H1 (cell line): ENCODE measurements around the gene HNRNPH2. TPM values are rescaled to one million over a fixed set of nuclear protein-coding genes. Genes with fewer than 3 reads are reported as not detected.

Experiments
- BRCA1 ChIP-seq: IDR thresholded peaks from 2 replicates; pipeline ENCODE4 v1.6.1; 2012; ENCODE audit warnings: low read depth, low read length, improper control_type of control experiment
- CHD7 ChIP-seq: fragments of 300-600 bp; sonication (generic); IDR thresholded peaks from 2 replicates; pipeline ENCODE4 v1.7.1; 2012; ENCODE audit warnings: low read length, moderate library complexity, mild to moderate bottlenecking, inconsistent platforms; ENCODE audit not compliant: insufficient replicate concordance
- CREB1 ChIP-seq: IDR thresholded peaks from 2 replicates; pipeline ENCODE4 v1.6.1; 2012; ENCODE audit warnings: inconsistent platforms
- CTCF ChIP-seq, 3 experiments: IDR thresholded peaks; 1 replicate in 2 of 3; 2 replicates in 1 of 3; pipeline versions ENCODE4 v1.5.1 to v1.6.1; 2011; ENCODE audit warnings: low read length in 3 of 3, mild to moderate bottlenecking in 3 of 3, inconsistent platforms in 2 of 3, low read depth in 1 of 3, moderate library complexity in 1 of 3; ENCODE audit not compliant: insufficient read depth in 1 of 3; ENCODE audit errors: control extremely low read depth in 1 of 3
- EGR1 ChIP-seq: IDR thresholded peaks from 2 replicates; pipeline ENCODE4 v1.6.1; 2011; ENCODE audit warnings: low read depth, low read length, borderline replicate concordance
- GTF2F1 ChIP-seq: IDR thresholded peaks from 2 replicates; pipeline ENCODE4 v1.6.1; 2012; ENCODE audit warnings: low read depth, low read length, improper control_type of control experiment, borderline replicate concordance
- SIRT6 ChIP-seq: IDR thresholded peaks from one replicate; pipeline ENCODE4 v1.7.1; 2012; ENCODE audit warnings: low read length, inconsistent platforms
- SP2 ChIP-seq: IDR thresholded peaks from 2 replicates; pipeline ENCODE4 v1.6.1; 2012; ENCODE audit warnings: mild to moderate bottlenecking, low read length, inconsistent platforms
- USF2 ChIP-seq: IDR thresholded peaks from 2 replicates; pipeline ENCODE4 v1.6.1; 2011; ENCODE audit warnings: low read length, improper control_type of control experiment
- polyA plus RNA-seq, 7 experiments: library from polyadenylated mRNA; depleted of rRNA in 3 of 7; stranded (reverse) in 5 of 7; unstranded in 2 of 7; fragments of >200 nt in 5 of 7; fragments of 200-250 nt in 2 of 7; gene quantifications; 1 replicate in 5 of 7; 2 replicates in 1 of 7; 4 replicates in 1 of 7; pipeline versions ENCODE4 v1.2.1 to v1.2.3, GENCODE V29; 2011 to 2013; ENCODE audit warnings: missing spikeins in 2 of 7, mixed read lengths in 2 of 7
- total RNA-seq: library from RNA; stranded (reverse); fragmentation: NEBNext Ultra II Directional; extraction: Animal tissue kit (Norgen Biotek cat#: 25700); gene quantifications from 2 replicates; pipeline ENCODE4 v1.2.1, GENCODE V29; 2021

Gene HNRNPH2
- total and polyA plus RNA-seq, 2 of the 8 experiments (the other 6 are each of a cell fraction or from before 2014, with no cell fraction given) = 27.7 to 66.7 TPM

- TF ChIP-seq CHD7 = no peak
- TF ChIP-seq BRCA1 = no peak
- no peak for TF ChIP-seq SIRT6
- TF ChIP-seq SP2 = no peak
- TF ChIP-seq GTF2F1 = no peak
- TF ChIP-seq EGR1 = no peak
- no peak for TF ChIP-seq CREB1
- no peak for TF ChIP-seq USF2
- no peak for TF ChIP-seq CTCF (IDR thresholded peaks at IDR 0.05; ENCODE audit: control extremely low read depth in 1 of 3, insufficient read depth in 1 of 3, low read depth in 1 of 3, low read length in 3 of 3)
Observed at GRCh38 chrX:101386542-101386885, 21.5 kb upstream of the HNRNPH2 start (continued).
